Activated T-helper 9 cell treated with anti-CD3 and anti-CD28 coated beads, Interleukin-2, amount 50 U/mL, for 16 hours (primary cell): Measurements from ENCODE around the gene NUP54.

Experiments used
- DNase-seq: peaks from one replicate; pipeline ENCODE4 v3.0.0-alpha.2; 2020; ENCODE audit warnings: low read depth

Gene NUP54

DNA sequence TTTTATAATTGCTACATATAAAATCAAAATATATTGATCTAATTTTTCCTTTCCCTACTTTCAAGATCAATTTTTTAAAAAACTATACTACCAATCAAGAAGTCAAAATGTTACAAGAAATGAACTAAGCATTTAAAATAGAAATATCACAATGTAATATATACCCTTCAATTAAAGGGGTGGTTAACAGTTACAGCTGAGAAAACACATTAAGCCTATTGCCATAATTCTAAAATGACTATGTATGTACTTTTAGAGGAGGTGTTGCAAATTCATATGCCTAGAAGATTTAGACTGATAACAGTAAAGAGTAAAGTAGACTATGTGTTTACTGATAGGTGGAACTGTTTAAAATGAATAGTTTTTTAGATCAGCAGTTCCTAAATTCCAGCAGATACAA is 3.7 kb downstream of the NUP54 start:
- no peak for DNase-seq

DNA sequence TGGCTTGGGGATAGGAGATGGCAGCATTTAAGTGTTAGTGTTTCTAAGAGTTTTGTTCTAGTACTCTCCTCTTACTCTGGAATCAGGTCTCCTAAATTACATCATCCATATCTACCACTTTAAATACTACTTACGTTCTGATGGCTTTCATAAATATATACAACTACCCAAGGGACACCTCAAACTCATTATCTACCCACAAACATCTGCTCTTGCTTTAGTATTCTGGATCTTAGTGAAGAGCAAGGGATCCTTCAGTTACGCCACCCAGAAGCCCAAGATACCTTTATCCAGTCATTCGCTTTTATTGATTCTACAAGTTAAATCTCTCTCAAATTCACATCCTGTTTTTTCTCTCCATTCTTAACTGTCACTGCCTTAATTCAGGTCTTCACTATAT is 7.0 kb downstream of the NUP54 start:
- no peak for DNase-seq

DNA sequence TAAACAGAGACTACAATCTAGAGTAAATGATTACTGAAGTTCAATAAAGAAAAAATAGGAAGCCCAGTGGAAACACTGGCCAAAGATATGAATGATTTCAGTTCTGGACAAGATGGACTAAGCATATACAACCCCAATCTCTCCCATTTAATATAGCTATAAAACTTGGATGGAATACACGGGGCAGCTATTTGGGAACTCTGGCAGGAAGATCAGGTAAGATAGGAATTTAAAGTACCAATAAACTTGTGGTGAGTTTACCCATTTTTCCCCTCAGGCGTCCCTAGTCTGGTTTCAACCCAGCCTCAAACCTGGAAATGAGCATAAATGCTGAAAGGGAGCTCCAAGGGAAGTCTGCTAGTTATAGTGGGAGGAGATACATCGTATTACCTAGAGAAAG is 20.4 kb downstream of the NUP54 start:
- DNase-seq, result no peak

DNA sequence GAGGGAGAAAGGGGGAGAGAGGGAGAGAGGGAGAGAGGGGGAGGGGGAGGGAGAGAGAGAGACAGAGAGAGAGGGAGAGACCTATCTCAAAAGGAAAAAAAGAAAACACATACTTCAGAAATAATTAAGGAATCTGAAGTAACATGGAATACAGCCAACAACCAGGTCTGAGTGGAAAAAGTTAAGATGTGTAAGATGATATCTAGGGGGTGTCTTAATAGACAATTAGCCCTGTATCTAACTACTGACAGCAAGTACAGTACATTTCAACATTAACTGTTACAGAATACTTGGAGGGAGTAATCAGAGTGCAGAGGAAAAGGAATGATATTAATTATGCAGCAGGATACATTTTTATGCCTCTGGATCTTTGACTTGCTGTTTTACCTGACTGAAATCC is 22.4 kb downstream of the NUP54 start:
- DNase-seq, result no peak

DNA sequence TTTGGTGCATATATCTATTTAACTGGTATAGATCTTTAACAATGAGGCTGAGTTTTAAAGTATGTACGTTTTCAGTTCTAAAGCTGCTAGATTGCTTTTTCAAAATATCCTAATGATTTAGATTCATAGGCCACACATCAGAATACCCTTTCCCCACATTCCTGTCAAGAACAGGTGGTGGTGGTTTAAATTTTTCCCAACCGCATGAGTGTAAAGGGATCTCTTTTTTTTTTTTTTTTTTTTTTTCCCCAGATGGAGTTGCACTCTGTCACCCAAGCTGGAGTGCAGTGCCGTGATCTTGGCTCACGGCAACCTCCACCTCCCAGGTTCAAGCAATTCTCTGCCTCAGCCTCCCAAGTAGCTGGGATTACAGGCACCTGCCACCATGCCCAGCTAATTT is 28.0 kb downstream of the NUP54 start:
- DNase-seq, result no peak

DNA sequence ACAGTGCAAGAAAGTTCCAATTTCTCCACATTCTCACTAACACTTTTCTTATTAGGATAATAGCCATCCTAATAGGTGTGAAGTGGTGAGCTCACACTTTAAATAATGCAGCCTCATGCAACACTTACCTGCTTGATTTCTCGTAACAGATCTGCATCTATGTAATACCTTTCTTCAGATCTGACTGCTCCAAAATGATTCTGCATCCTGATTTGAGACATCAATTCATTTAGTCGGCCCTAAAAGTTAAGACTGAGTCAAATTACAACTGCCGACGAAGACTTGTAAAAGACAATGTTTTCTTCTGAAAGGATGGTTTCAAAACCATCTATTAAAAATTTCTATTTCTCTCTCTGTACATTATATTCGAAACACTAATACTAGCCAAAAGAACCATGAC is 30.7 kb downstream of the NUP54 start:
- DNase-seq, result no peak

DNA sequence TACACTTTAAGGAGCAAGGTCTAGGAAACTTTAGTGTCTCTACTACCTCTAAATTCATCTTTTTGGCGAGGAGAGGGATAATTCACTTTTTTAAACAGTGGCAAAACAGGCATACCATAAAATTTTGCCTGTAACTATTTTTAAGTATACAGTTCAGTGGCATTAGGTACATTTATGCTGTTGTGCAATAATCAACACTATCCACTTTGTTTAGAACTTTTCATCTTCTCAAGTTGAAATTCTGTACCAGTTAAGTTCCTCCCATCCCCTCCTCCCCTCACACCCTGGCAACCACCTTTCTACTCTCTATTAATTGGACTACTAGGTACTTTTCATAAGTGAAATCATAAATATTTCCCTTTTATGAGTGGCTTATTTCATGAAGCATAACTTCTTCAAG is 31.4 kb downstream of the NUP54 start:
- DNase-seq, result no peak

DNA sequence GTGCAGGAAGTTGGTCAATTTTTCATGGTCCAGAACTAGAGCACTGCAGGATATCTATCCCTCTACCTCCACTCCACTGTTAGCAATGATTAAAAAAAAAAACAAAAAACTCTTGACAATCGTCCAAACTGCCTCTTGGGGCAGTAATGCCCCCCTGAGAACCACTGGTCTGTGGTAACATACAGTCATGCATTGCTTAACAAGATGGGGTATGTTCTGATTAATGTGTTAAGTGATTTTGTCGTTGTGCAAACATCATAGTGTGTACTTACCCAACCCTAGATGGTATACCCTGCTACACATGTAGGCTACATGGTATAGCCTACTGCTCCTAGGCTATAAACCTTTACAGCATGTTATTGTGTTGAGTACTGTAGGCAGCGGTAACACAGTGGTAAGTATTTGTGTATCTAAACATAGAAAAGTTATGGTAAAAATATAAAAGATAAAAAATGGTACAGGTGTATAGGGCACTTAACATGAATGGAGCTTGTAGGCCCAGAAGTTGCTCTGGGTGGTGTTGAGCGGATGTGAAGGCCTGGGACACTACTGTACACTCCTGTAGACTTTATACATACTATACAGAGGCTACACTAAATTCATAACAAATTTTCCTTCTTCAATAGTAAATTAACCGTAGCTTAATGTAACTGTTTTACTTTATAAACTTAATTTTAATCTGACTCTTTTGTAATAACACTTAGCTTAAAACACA is 39.6 kb downstream of the NUP54 start:
- DNase-seq, result no peak

DNA sequence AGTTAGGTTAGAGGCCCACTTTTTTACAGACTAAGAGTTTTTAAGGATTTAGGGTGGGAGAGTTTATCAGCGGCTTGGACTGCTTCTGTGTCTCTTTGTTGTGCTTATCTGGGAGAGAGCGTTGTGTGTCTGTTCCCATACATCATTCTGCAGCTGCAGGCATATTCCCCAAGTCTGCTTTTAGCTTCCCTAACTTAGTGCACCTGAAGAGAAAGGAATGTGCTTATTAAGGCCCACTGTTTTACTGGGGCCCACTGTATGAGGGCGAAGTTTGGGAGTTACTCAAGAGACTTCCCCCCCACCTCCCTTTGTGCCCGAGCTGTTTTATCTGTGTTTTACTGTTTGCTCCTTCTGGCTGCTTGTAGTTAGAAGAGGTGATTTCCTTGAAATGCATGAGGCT is 41.8 kb downstream of the NUP54 start:
- no peak for DNase-seq

DNA sequence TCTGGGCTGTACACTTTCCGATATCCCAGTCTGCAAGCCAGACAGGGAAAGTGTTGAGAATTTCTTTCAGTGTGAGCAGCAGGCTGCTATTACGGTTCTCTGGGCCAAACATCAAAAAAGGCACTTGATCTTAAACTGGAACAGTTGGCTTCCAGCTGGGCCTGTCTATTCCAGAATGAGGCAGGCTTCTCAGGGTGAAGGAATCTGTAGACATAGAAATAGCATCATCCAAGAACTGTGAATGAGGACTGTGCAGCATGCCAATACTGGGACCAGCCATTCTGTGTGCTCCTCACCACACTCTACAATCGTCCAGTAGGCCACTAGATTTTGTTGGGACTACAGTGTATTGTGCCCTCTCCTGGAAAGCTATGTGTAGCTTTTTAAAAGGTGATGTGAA is 42.5 kb downstream of the NUP54 start:
- no peak for DNase-seq

DNA sequence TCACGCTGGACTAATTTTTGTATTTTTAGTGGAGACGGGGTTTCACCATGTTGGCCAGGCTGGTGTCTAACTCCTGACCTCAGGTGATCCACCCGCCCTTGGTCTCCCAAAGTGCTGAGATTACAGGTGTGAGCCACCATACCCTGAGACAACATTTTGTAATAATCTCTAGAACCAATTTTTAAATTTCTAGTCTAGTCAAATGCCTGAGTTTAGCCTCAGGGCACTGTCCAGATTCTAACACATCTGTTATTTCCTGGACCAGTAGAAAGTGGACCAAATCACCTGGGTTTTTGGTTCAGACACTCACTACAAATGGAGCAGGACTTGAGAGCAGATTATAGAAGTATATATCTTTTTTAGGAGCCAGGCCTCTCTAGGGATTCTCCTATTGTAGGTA is 52.1 kb downstream of the NUP54 start:
- no peak for DNase-seq

DNA sequence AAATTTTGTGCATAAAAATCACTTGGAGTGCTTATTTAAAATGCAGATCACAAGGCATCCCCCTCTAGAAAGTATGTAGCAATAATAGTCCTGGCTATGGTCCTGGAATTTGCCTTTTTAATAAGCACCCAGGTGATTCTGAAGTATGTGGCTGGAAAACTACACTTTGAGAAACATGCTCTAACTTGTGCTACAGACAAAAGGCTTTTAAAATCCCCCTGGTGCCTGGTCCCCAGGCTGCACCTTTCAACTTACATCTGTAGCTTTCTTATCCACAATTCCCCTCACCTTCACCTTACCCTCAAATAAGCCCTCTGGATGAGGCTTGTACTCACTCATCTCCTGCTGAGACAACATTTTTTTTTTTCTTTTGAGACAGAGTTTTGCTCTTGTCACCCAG is 52.6 kb downstream of the NUP54 start:
- DNase-seq, result no peak

DNA sequence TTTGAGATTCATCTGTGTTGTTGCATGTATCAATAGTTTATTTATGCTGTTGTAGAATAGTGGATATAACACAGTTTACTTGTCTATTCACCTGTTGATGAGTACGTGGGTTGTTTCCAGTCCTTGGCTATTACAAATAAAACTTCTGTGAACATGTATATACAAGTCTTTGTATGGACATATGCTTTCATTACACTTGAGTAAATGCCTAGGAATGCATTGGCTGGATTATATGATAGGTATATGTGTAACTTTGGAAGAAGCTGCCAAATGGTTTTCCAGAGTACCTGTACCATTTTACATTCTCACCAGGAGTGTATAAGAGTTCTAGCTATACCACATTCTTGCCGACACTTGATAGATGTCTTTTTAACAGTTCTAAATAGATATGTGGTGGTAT is 57.1 kb downstream of the NUP54 start:
- no peak for DNase-seq

DNA sequence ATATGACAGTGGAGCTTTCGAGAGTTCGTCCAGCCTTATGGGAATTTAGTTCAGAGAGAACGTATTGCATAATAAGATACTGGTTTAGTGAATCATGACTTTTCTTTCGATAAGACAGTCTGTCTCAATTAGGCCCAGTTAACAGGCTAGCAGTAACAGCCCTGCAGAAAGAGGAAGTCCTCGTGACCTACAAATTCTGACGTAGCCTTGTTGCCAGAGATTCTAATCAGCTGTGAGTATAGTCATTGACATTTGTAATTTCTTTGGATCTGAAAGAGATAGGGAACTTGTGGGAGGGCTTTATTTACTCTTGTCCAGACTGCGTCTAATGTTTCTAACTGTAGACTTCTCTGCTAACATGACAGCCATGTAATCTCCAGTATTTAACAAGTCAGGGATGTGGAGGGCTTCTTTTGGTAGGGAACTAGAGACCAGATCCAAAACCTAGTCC is 57.9 kb downstream of the NUP54 start:
- no peak for DNase-seq

DNA sequence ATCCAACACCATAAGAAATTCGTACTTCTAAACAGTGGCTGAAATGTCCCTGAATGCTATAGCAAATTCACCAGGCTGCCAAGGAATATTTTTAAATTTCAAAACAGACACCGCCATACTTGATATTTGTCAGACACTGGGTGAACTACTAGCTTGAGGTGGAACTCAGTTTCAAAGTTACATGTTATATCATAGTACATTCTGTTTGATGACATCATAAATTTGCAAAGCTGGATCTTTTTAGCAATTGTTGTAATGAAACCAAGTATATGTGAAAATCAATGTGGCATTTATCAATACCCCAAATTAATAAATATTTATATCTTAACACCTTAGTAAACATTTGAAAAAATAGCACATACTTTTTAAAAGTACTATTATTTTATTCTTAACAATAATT is 59.5 kb downstream of the NUP54 start:
- DNase-seq, result no peak

DNA sequence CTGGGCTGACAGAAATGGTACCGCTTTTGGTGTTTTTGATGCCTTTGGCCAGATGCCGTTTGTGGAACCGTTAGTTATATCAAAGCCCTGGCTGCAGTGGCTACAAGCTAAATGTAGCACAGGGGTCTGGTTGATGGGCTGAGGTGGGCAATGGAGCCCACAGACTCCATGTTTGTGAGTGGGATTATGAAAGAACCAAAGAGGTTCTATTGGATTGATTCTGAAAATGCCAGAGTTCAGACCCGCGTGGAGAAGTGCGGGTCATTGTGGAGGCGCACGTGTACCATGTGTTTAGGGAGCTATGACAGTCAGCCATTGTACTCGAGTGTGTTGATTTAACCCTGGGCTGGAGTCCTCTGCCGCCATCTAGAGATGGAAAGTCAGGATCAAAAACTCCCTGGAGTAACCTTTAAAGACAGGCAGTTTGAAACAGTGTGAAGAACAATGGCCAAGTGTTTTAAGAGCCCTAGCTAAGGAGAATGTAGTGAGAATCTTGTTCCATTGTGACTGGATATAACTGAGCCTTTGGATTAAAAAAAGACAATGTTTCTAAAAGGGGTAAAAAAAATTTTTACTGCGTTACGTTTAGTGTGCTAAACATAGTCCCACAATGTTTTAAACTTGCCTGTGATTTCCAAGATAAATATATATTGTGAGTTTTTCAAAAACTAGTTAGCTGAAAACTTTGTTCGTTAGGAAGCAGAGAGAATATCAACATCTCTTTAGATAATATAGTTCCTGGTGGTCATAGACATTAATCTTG is 61.0 kb downstream of the NUP54 start:
- DNase-seq, result no peak

DNA sequence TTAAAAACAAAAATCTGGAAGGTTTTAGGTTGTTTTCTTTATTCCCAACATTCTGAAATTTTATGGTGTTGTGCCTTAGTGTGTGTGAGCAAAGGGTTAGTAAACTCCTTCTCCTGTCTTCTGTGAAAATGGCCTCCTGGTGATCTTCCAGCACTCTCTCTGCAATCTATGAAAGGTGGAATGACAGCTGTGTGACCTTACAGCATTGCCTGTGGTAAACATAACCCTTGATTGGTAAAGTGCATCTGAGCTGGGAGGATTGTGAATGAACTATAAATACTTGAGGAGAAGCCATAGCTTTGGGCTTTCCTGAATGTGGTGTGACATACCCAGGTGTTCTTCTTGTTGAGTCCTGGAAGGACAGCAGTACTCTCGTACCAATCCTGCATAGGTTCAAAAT is 63.7 kb downstream of the NUP54 start:
- no peak for DNase-seq

DNA sequence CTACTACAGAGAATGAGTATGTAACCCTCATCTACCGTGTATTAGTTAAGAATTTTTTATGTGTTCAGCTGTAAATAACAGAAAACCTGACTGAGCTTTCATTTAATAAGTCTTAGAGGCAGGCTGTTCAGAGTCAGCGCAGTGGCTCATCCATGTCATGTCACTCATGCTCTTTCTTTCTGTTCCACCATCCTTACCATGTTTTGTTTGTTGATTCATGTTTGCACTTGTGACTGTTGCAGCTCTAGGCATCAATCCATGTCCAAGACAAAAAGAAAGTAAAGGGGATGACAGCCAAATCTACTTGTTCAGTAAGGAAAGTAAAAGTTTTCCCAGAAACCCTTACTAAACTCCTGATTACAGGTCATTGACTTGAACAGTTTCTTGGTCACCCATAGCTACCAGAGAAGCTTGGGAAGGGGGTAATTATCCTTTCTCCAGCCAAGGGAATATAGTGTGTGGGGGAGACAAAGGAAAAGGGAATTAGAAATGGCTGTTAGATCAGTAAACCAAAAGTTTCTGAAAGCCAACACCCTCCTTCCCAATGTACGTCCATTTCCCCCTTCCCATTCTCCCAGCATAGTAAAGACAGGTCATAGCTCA is 64.7 kb downstream of the NUP54 start:
- no peak for DNase-seq

DNA sequence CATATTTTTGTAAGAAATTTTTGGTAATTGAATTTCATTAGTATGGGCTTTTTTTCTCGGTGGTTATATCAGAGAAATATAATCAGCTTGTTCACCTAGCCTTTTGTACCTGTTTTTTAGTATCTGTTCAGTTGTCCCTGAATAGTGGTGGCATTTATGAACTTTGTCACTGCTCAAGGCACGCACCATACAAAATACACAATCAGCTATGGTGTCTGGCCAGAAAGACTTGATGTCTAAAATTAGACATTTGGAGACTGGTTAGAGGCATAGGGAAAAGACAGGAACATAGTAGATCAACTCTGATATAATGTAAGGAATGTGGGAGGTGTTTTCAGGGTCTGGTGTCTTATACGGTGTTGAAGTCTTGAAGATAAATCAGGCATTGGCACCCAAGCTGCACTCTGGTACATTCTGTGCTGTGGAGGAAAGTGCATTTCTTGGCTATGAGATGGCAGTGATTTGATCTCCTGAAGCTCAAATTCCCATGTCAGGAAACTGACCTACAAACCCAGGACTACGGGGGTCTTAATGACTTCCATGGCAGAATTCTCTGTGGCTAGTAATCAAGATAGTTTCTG is 70.1 kb downstream of the NUP54 start:
- no peak for DNase-seq

DNA sequence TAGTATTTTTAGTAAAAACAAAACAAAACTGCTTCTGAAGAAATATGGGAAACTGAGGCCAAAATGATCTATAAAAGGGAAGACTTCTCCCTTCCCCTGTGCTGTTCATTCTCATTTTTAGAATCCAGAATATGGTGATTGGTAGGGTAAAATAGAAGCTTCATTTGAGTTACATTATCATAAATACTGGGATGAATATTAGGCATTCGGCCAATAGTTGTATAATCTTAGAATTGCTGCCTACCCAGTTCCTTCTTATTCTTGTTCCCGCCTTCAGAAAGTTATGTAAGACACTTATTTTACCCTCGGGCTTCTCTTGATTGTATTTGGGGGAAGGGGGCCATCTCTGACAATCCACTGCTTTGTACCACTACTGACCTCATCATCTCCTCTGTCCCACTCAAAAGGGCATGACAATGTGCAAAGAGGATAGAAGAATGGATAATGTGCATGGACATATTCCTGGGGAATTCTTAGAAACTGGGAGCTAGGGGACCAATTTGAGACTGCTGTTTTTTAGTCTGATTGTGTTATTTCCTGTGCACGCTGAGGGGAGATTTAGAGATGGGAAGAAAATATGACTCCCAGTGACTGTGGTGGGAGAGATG is 73.1 kb downstream of the NUP54 start:
- no peak for DNase-seq

DNA sequence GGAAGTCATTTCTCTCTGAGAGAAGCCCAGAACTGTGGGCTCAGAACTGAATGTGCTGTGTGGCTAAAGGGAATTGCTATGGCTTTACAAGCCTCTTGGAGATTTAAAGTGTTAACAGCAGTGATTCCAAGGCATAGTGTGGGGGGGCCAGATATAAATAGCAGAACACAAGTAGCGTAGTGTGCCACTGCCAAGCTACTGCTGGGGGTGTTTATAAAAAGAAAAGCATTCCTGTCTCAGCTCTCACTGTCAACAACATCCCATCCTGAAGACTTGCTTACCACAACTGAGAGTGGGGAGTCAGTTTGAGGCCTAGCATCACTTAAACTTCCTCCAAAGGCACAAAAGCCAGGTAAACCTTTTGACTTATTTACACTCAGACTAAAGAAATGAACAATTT is 73.7 kb downstream of the NUP54 start, which contains the start of gene ART3:
ART3 (plus strand) TSS at position 242 of the 400 bp plus-strand sequence. CDS start 1,181 bp downstream, outside the sequence.
- DNase-seq, result no peak

DNA sequence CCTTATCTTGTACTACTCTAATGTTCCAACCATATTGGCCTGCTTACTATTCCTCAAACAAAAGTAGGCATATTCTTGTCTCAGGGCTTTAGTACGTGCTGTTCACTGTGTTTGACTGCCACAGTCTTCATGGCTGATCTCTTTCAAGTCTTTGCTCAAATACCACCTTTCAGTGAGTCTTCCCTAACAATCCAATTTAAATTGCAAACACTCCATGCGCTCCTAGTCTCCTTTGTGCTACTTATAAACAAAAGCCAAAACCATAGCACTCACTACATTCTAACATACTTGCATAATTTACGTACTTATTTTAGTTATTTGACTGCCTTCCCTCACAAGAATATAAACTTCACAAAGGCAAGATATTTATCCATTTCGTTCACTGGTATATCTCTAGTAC is 75.4 kb downstream of the NUP54 start:
- DNase-seq, result no peak
